Measurements from ENCODE around the gene CDHR5.

DNA sequence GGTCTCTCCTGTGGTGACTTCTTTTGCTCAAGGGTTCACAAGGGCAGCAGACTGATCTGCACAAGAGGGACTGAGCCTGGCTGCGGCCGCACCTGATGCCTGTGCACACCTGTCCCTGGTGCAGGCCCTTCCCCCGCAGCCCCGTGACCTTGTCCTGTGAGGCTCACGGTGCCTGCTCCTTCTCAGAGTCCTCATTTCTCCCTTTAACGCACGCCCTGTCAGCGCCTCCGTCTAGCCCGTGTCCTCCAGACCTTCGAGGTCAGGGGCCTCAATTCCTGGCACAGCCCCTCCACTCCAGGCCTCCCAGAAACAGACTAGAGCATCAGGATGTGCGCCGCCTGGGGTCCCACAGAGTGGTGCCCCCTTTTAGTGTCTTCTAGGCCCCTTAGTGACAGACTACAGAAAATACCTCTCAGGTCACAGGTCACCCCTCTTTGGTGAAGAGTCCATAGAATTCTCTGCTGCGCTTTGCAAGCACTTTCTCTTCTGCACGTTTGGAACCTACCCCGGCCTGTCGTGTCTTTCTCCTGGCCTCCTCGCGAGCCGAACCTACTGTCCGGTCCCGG is 11.3 kb upstream of the CDHR5 start:
- TF ChIP-seq CTCF (IDR thresholded peaks at IDR 0.05; ENCODE audit: poor library complexity) (no peak), EZH2phosphoT487 (IDR thresholded peaks at IDR 0.05; ENCODE audit: low read depth, severe bottlenecking, unreplicated experiment) (no peak)
